ENCODE data around the gene RAPGEF5.

Gene RAPGEF5

DNA sequence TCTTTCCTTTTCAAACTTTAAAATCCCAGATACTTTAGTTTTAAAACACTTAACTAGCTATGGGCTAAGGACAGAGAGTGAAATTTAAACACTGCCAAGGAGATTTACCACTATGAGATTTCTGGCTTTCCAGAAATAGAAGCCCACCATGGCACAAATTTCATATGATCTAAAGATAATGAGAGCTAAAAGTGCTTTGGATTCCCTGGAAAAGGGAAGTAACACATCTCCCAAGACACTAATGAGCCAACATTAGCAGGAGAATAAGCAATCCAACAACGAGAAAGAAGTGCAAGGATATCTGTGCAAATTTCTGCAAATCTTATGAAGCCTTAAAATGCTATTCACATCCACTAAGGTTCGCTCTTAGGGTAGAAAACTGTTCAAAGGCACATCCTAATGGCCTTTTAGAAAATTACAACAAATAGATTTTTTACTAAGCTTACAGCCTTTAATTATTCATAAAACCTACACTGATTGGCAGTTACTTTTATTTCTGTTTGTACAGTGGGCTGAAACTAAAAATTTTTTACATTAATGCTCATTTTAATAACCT is 100.3 kb downstream of the RAPGEF5 start:
- no peak for DNase-seq (ENCODE audit: low read depth)

DNA sequence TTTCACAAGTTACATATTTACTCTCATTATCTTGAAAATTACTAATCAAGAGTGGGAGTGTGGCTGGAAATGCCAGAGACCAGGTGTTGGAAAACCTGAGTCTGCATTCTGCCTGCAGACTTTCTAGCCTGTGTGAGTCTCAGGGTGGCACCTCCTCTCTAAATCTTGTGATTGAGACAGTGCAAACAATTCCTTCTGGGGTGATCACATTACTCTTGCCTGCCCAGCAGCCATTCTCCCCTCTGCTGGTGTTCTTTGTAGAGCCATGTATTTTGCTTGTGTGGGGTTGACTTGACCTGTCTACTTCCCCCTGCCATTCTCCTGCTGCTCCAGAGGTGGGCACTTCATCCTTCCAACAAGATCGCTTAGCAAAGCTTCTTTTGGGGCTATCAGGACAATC is 101.1 kb downstream of the RAPGEF5 start:
- DNase-seq (ENCODE audit: low read depth), result no peak

DNA sequence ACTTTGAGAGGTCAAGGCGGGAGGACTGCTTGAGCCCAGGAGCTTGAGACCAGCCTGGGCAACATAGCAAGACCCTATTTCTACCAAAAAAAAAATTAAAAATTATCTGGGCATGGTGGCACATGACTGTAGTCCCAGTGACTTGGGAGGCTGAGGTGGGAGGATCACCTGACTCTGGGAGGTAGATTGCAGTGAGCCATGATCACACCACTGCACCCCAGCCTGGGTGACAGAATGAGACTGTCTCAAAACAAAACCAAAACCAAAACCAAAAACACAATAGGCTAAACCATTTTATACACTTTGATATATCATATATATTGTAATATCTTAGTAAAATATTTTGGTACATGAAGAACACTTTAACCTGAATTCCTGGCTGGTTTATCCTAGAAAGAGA is 101.6 kb downstream of the RAPGEF5 start:
- DNase-seq (ENCODE audit: low read depth), result no peak

DNA sequence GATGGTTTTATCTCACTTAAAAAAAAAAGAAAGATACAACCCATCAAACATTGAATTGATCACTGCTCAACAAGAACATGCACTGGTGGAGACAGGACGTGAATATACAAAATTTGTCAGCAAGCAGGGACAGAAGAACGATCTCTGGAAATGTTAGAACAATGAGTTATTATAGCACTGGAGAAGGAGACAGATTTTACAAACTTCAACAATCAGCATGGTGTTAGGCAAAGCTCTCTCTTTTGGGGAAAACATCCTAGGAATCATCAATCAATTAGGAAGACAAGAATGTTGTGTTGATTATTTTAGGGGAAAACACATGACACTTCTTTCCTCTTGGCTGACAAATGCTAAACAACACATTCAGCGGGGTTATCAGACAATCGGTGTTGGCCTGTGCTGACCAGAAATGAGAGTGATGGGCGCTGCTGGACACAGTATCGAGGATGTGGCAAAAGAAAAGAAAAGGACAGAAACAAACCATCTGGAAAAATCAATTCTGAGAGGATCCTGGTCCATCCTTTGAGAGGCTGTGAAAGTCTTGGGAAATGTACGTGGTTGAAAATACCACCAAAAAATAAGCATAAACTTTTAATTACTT is 103.9 kb downstream of the RAPGEF5 start:
- no peak for DNase-seq (ENCODE audit: low read depth)

DNA sequence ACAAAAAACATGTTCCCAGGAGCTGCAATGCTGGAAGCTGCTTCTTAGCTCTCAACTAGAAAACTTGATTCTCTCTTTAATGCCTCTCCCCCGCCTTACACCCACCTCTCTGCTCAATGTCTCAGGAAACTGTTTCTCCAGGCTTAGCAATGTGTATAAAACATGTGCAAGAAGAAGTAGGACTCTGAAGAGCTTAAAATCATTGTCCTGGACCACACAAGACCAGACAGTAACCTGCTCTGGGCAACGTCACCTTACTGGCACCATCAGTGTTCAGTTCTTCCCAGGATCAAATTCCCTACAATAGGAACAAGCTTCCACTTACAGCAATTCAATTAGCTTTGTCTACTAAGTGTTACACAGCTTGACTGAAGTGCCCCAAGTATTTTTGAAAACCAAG is 104.9 kb downstream of the RAPGEF5 start:
- no peak for DNase-seq (ENCODE audit: low read depth)

DNA sequence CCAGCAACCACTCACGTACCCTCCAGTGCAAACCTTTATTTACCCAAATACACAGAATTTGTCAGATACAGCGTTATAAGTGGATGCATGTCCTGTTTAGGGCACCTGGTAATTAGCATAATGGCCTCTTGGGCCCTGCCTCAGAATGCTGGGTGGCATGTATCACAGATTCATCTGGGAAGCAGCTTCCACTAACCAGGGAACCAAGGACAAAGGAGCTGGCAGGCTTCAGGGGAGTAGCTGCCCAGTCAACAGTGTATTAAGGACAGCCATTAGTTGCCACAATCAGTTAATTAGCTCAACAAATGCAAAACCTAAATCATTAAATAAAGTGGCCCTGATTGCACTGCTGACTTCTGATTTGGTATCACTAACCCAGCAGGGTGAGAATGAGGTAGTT is 105.7 kb downstream of the RAPGEF5 start:
- DNase-seq (ENCODE audit: low read depth), result no peak

DNA sequence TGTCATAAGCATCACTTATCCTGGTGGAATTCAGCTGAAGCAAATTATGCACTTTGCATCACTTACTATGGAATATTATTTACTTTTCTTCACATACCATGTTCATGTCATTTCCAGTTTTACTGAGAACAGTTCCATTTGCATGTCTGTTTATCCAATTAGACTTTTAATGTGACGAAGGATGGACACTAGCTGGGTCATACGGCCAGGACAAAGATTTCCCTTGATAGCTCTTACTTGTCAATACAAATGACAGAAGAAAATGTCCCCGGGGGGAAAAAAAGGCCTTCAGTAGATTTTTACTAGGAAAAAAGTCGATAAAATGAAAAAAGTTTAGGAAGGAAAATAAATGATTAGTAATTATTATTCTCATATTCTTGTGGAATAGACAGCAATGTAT is 106.6 kb downstream of the RAPGEF5 start:
- DNase-seq (ENCODE audit: low read depth), result no peak

DNA sequence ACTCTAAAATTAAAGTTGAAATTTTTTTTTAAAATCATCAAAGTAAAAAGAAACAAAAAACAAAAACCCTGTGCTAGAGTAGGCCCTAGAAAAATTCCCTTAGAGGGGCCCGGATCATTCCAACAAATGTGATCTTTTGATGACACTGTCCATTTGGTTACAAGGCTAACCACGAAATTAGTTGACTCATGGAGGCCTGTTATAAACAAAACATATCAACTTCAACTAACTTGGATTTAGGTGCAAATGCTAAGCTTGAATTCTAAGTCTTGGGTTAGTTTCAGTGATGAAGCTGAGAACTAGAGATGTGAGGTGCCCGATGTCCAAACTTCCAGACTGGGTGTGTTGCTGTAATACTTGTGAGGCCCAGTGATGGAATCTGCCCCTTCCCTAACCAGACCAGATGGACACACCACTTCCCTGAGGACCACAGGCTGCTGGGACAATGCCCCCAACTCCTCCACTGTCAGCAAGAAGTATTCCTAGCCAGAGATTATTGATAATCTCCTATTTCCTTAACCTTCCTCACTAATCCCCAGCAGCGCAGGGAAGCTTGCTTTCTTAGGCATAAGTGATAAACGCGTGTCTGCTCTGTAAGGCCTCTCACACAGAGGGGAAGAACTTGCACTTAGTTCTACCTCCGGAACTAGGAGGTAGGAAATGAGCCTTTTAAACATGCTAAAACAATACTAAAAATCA is 108.7 kb downstream of the RAPGEF5 start:
- no peak for DNase-seq (ENCODE audit: low read depth)

DNA sequence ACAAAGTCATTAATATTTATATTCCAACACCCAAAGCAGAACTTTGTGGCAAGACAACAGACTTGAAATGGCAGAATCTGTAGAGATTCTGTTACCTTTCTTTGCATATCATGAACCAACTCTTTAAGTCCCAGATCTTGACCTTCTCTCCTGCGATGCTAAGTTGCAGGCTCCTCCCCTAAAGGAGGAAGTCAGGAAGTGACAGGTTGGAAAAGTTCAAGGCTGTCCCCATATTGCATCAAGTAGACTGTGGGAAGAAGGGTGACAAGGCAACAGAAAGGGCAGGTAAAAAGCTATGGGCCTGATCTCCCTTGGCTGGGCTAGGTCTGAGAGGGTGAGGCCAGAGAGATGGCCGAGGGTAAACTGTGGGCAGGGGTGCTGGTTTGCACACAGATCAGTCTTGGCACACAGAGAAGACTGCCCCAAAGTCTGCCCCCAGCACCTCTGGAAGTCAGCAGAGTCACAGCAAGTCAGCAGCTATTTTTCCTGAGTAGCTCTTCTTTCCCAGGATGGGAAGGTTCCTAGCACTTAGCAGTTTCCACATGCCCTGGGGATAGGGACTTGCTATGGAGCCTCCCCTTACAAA is 115.1 kb downstream of the RAPGEF5 start:
- no peak for DNase-seq (ENCODE audit: low read depth)

DNA sequence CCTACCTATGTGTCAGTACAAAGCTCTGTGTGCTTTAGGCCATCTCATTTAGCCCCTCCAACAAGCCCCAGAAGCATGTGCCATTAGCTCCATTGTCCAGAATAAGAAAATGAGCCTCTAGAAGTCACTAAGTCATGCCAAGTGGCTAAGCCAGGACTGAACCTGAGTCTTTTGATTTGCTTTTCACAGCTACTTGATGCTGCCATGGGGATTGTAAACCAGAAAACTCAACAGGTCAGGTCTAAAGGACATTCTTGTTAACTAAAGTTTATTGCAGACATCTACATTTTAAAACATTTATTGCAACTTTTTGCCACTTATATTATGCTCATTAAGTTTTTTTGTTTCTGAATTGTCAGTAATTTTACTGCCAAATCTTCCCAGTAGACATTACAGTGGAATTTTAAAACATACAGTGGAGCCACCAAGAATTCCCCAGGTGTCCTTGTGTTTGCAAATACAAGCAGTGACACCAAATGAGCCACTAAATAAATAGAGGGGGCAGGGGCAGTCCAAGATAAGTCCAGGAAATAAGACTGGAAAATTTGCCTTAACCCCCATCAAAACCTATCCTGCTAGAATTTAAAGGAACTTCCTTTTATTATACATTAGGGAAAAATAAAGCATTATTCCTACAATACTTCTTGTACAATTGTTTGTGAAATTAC is 115.9 kb downstream of the RAPGEF5 start:
- no peak for DNase-seq (ENCODE audit: low read depth)

DNA sequence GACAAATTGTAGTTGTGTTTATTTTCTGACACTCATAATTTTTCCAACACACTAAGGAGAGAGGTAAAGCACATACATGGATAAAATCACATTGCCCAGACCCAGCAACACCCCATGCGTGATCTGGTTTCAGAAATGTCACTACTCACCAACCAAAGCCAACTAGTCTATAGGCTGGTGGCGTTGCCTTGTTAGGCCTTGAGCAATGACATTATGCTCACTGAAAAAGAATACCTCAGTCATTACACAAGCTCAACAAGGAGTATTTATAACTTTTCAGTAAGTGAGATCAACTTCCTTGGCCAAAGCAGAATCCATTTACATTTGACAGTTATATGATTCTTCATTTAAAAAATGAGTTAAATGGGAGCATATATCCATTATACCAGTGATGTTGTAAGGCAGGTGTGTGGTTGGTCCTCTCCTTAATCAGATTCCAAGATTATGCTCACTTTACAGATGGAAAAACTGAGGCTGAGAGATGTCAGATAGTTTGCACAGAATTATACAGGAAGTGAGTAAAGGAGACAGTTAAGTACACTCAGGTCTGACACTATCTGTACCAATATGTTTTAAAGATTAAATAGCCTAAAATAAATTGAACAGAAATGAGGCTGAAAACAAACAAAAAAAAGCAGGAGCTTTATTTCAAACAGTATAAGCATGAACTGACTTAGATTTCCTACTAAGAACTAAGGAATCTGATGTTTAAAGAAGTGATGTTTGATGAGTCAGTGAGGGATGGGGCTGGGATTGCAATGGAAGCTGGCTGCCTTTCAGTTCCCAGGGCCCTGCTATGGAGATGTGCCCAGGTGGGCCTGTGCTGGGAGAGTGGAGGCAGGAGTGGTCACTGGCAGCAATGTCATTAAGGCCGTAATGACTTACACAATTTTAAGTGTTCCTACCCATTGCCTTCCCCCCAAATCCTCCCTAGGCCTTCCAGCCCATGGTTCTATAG is 118.3 kb downstream of the RAPGEF5 start:
- DNase-seq (ENCODE audit: low read depth), result no peak

DNA sequence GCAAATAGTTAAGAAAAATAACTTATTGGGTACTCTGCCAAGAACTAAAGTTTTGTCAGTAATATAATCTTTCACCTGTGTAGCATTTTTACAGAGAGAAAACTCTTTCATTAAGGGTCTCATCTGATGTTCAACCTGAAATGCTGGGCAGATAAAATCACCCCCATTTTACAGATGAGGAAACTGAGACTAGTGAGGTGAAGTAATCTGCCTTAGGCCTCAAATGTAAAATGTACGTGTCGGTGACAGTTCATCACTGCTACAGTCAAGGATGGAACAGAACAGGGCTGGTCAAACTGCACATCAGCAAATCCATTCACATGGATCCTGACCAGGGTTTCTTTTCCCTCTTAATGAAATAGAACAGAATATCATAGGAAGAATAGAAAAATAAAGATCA is 121.8 kb downstream of the RAPGEF5 start:
- DNase-seq (ENCODE audit: low read depth), result no peak

DNA sequence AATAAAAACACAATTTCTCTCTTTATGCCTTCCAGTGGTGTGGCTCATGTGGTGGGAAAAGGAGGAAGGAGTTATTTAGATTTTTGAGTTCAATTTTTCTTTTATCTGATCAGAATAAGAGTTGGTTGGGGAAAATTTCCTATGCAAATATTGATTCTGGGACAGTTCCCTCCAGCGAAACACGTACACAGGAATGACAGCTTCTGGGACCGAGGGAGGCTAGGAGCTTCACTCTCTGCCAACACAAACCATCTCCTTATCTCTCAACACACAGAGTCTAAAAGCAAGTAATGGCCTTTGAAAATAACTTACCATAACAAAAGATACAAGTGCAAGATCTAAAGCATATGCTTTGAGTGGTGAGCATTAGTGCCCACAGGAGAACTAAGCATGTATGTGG is 122.7 kb downstream of the RAPGEF5 start:
- DNase-seq (ENCODE audit: low read depth), result no peak

DNA sequence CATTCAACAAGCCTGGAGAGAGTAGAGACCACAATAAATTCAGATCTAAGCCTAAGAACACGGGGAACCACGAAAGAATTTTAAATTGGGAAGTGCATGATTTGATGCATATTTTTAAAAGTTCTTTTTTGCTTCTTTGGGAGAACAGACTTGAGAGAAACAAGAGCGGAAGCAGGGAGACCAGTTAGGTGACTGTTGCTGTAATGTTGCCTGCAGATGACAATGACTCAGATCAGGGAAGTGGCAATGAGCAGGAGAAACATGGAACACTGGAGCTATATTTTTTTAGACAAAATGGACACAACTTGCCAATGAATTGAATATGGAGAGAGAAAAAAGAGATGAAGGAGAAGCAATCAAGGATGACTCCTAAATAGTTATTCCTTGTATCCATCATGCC is 125.1 kb downstream of the RAPGEF5 start:
- DNase-seq (ENCODE audit: low read depth), result no peak

DNA sequence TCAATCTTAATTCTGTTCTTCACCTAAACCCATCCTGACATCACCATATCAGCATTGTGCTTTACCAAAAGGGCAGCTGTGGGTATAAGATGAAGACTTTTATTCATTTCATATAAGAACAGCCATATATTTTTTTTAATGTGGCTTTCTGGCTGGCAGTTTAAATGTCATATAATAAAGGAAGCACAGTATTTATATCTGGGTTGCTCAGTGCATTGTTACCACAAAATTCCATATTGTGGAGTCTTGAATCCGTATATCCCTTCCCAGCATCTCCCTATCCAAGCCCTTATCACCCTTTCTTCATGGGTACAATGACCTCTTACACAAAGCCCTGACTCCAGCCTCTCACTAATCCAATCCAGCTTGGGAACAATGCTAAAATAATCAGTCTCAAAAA is 125.8 kb downstream of the RAPGEF5 start:
- no peak for DNase-seq (ENCODE audit: low read depth)

DNA sequence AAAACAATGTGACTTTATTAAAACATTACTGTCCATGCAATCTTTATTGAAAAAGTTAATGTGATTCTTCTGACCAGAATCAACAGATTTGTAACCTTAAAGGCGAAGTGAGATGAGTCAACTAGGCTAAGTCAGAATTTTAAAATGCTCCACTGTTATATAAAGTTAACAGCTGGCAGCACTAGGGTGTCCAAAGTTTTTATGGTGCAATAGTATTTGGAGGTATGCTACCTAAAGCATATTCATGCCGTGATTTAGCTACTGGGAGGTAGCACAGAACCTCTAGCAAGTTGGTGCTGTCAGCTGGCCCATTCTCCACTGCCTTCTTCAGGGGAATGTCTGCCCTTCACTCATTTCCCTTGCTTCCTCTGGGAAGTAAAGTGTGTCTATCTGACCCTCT is 126.7 kb downstream of the RAPGEF5 start:
- no peak for DNase-seq (ENCODE audit: low read depth)

DNA sequence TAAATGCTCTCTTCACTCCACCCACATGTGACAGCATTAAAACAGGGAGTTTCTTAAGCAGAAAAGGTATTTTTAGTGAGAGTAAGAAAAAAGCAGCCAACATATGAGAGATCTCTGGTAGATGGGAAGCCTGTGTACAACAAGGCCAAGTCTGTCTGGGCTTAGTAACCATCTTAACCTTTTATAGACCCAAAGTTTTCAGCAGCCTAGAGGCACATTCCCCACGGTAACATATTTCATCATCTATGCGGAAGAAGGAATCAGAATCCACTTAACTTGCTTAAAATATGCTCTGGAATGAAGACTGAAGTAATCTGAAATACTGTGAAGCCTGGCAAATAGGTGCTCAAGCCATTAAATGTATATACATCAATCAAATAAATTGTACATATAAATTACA is 127.8 kb downstream of the RAPGEF5 start:
- DNase-seq (ENCODE audit: low read depth), result no peak

DNA sequence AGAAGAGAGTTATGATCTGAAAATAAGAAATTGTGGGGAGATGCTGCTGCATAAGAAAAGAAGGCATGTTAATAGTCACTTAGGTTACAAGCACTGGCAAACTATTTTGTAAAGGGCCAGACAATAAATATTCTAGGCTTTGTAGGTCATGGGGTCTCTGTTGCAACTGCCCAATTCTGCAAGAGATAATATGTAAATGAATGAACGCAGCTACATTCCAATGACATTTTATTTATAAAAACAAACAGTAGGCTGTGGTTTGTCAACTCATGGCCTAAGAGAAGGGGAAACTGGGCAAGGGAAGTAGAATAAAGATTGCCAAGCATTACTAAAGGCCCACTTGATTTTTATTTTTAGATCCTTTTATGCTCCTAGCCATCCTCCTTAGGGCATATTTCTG is 133.1 kb downstream of the RAPGEF5 start:
- DNase-seq (ENCODE audit: low read depth), result no peak

DNA sequence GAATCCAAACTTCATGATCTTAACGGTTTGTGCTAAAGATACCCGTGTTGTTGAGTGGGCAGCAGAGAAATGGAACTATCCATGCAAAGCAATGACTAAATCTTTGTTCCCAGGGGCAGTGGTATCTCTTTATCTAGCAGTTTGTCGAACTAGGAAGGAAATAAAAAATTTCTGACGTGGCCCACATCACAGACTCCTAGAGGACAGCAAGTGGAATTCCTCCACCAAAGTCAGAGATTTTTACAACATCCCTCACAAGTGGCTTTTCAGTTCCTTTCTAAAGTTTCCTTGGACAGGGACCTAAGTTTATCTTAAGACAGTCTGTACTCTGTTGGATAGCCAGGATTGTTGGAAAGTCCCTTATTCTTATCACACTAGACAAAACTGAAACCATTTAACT is 136.0 kb downstream of the RAPGEF5 start:
- DNase-seq (ENCODE audit: low read depth), result no peak

DNA sequence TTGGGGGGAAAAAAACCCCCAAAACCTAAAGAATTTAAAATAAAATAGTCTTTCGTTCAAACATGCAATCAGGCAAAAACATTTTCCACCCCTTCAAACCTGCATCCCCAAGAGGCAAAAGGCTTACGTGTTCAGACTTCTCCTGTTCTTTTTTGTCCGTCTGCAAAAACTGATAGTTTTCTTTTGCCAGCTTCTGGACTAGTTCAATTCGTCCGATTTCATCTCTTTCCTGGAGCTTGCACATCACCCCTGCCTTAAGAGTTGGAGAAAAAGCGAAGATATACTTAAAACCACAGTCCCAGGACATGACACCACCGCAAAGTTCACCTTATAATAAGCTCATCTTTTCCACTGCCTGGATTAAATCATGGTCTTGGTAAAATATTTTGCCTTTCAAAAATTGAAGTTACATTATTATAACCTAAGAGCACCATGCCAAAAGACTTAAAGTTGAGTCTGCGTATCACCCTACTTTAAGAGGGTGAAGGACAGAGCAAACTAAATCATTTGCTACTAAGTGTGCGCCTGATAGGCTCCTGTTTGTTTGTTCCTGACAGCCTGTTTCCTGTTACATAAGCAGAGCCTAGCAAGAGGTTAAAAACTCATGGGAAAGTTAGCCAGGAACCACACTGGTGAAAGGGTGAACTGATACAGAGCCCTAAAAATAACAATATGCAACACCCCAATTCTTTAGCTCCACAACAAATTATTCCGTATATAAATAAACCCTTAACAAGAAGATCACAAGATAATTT is 137.0 kb downstream of the RAPGEF5 start:
- no peak for DNase-seq (ENCODE audit: low read depth)

DNA sequence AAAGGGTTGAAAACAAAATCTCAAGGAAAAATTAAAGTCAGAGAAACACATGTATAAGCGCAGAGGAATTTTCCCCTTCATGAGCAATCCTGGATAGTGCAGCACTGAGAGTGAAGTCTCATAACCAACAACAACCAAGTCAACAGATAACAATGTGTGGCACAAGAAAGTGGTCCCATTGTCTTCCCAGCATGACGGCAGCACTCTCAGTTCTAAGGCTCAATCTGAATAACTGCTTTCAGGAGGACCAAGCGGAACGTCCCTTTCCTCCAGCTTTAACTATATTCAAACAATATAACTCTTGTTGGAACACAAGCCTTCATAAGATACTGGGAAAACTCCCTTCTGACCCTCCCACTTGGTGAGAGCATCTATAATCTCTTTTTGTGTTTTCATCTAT is 137.9 kb downstream of the RAPGEF5 start:
- DNase-seq (ENCODE audit: low read depth), result no peak
